NT2/D1 (cell line): ENCODE data around the gene CD40.

ENCODE experiments used
- SUZ12 ChIP-seq: IDR thresholded peaks from 2 replicates; pipeline ENCODE4 v1.6.1; 2011; ENCODE audit not compliant: insufficient read length, insufficient read depth; ENCODE audit errors: extremely low read depth
- YY1 ChIP-seq: IDR thresholded peaks from 2 replicates; pipeline ENCODE4 v1.6.1; 2011; ENCODE audit not compliant: insufficient read length, insufficient read depth
- ZNF274 ChIP-seq: IDR thresholded peaks from 2 replicates; pipeline ENCODE4 v1.6.1; 2011; ENCODE audit warnings: mild to moderate bottlenecking, low read depth, low read length

GRCh38 chr20:46093531-46093930 is 24.6 kb upstream of the CD40 start:
- TF ChIP-seq ZNF274: no peak
- no peak for TF ChIP-seq YY1
- no peak for TF ChIP-seq SUZ12
